ENCODE measurements around the gene CPT2. TPM values are rescaled to one million over a fixed set of nuclear protein-coding genes. Genes with fewer than 3 reads are reported as not detected.

The CPT2 gene
- total RNA-seq, 1 experiment from 2014 or later: 35.7 TPM

GRCh38 chr1:53206735-53207379 is 10.2 kb downstream of the CPT2 start:
- Histone ChIP-seq H2AFZ (no peak overlapping the region), H3K4me2 (no peak overlapping the region), H3K27me3 (ENCODE audit: insufficient read depth, low read depth) (no peaks in the 10 kb centered on the region), H3K9me3 (ENCODE audit: insufficient read depth, low read depth) (peaks cover 20% of the 10 kb centered on the region), H3K9me2 (ENCODE audit: insufficient read depth) (no peaks in the 10 kb centered on the region), H3K27ac (no peak overlapping the region), H3K4me1 (replicated peaks; ENCODE audit: insufficient read depth) (no peaks in the 10 kb centered on the region), H3F3A (ENCODE audit: insufficient read depth, low read depth) (0 out of 2 replicates have a peak, but pooled peaks cover 4% of the 10 kb centered on the region), H3K79me2 (ENCODE audit: low read depth) (no peaks in the 10 kb centered on the region), H3K4me3 (no peak overlapping the region), H4K20me1 (ENCODE audit: insufficient read depth) (no peaks in the 10 kb centered on the region), H3K36me3 (ENCODE audit: low read depth) (peaks cover 62% of the 10 kb centered on the region)
- BruUV-seq (replicated peaks): no TSS peak
- no peak for DNase-seq
- ChIA-PET POLR2A (ENCODE audit: unreplicated experiment) (no interaction called here), CTCF (no interaction called here)
- TF ChIP-seq CTCF (conservative IDR thresholded peaks at IDR 0.05) (no peak), EZH2 (IDR thresholded peaks at IDR 0.05; ENCODE audit: low read depth) (no peak)
- intact Hi-C loops (cut with micrococcal nuclease; ENCODE audit: unreplicated experiment): no loop called here

- Histone ChIP-seq H3F3A (ENCODE audit: insufficient read depth, low read depth) (0 out of 2 replicates have a peak, but pooled peaks cover 4% of the 10 kb centered on the region), H3K4me2 (no peak overlapping the region), H3K4me1 (replicated peaks; ENCODE audit: insufficient read depth) (no peaks in the 10 kb centered on the region), H2AFZ (no peak overlapping the region), H3K79me2 (ENCODE audit: low read depth) (no peaks in the 10 kb centered on the region), H3K27ac (no peak overlapping the region), H3K9me2 (ENCODE audit: insufficient read depth) (no peaks in the 10 kb centered on the region), H3K4me3 (no peak overlapping the region), H3K27me3 (ENCODE audit: insufficient read depth, low read depth) (no peaks in the 10 kb centered on the region), H3K36me3 (ENCODE audit: low read depth) (peaks cover 54% of the 10 kb centered on the region), H4K20me1 (ENCODE audit: insufficient read depth) (no peaks in the 10 kb centered on the region), H3K9me3 (ENCODE audit: insufficient read depth, low read depth) (peaks cover 20% of the 10 kb centered on the region)
- ChIA-PET CTCF (no interaction called here), POLR2A (ENCODE audit: unreplicated experiment) (no interaction called here)
- intact Hi-C loops (cut with micrococcal nuclease; ENCODE audit: unreplicated experiment): no loop called here
- no TSS peak for BruUV-seq (replicated peaks)
- no peak for TF ChIP-seq CTCF (conservative IDR thresholded peaks at IDR 0.05)
- TF ChIP-seq EZH2 (IDR thresholded peaks at IDR 0.05; ENCODE audit: low read depth): no peak
- DNase-seq: no peak
Measured at GRCh38 chr1:53207726-53208125, 11.1 kb downstream of the CPT2 start.

- Histone ChIP-seq H3K79me2 (ENCODE audit: low read depth) (no peaks in the 10 kb centered on the region), H3K4me2 (no peak overlapping the region), H3K36me3 (ENCODE audit: low read depth) (peaks cover 30% of the 10 kb centered on the region), H3F3A (ENCODE audit: insufficient read depth, low read depth) (peaks cover 7% of the 10 kb centered on the region; the same call in 1 of the 2 replicates), H3K9me3 (ENCODE audit: insufficient read depth, low read depth) (peaks cover 14% of the 10 kb centered on the region), H3K27ac (no peak overlapping the region), H3K4me3 (no peak overlapping the region), H3K4me1 (replicated peaks; ENCODE audit: insufficient read depth) (no peaks in the 10 kb centered on the region), H3K9me2 (ENCODE audit: insufficient read depth) (no peaks in the 10 kb centered on the region), H4K20me1 (ENCODE audit: insufficient read depth) (no peaks in the 10 kb centered on the region), H2AFZ (no peak overlapping the region), H3K27me3 (ENCODE audit: insufficient read depth, low read depth) (no peaks in the 10 kb centered on the region)
- POLR2A ChIA-PET (ENCODE audit: unreplicated experiment): no interaction called here
- CTCF ChIA-PET: no interaction called here
- no peak for DNase-seq
- no TSS peak for BruUV-seq (replicated peaks)
- intact Hi-C loops (cut with micrococcal nuclease; ENCODE audit: unreplicated experiment): no loop called here
- TF ChIP-seq CTCF (conservative IDR thresholded peaks at IDR 0.05): no peak
- TF ChIP-seq EZH2 (IDR thresholded peaks at IDR 0.05; ENCODE audit: low read depth): no peak
Measured at GRCh38 chr1:53210352-53210751, 13.7 kb downstream of the CPT2 start.

All from PC-9 (cell line).